HCT116 (cell line): ENCODE results near the gene ACP4. TPM values are rescaled to one million over a fixed set of nuclear protein-coding genes. Genes with fewer than 3 reads are reported as not detected.

Source experiments
- ATAC-seq: fragments of 200-7000 bp; cut with Tn5 transposase; 2 replicates; pipeline ENCODE4 v1.9.1; 2020; ENCODE audit warnings: mild to moderate bottlenecking, moderate library complexity
- BruUV-seq: library from RNA; stranded (reverse); fragments of 400-500 nt; replicated peaks from 2 replicates; lab custom pipeline; 2021; lab: Mats Ljungman, UMichigan
- CTCF ChIA-PET: fragments of 300-600 bp; sonication (Branson Sonifier 250); formaldehyde crosslinking; loops from one replicate; lab custom pipeline; 2021; ENCODE audit warnings: antibody characterized with exemption; lab: Charles Lee
- POLR2A ChIA-PET: fragments of 300-600, 350-600 bp; sonication (Branson Sonifier 250); formaldehyde crosslinking; loops from one replicate; lab custom pipeline; 2021; ENCODE audit warnings: antibody characterized with exemption; lab: Charles Lee
- RAD21 ChIA-PET, 2 experiments: fragments of 300-600 bp; sonication (Branson Sonifier 250); formaldehyde crosslinking; loops; one replicate each; lab custom pipeline; 2023; ENCODE audit warnings: low total read pairs in 2 of 2; ENCODE audit not compliant: uncharacterized antibody in 2 of 2, unreplicated experiment in 2 of 2, low non-redundant PET in 1 of 2; lab: Charles Lee
- DNase-seq: peaks from one replicate; pipeline ENCODE4 v3.0.0-alpha.2; 2010; ENCODE audit warnings: low read depth, low spot score
- H2AFZ ChIP-seq: fragments of 200-600 bp; shearing (Covaris generic), sonication (generic); 2 replicates; pipeline ENCODE4 v1.6.1; 2017; ENCODE audit warnings: low read depth, mixed run types, mixed read lengths, antibody characterized with exemption, low read length; ENCODE audit not compliant: poor library complexity, severe bottlenecking
- H3K27ac ChIP-seq: 2 replicates; pipeline ENCODE4 v1.5.1; 2012; ENCODE audit warnings: low read depth, low read length
- H3K27me3 ChIP-seq: fragments of 200-600 bp; sonication (generic); 2 replicates; pipeline ENCODE4 v1.6.1; 2016; ENCODE audit warnings: mixed run types, low read length, mixed read lengths; ENCODE audit not compliant: insufficient read depth
- H3K36me3 ChIP-seq, 2 experiments: fragments of 200-500 bp in 1 of 2; fragments of 200-600 bp in 1 of 2; sonication (Bioruptor generic) in 1 of 2; sonication (generic) in 1 of 2; 2 replicates each; pipeline versions ENCODE4 v1.5.1 to v1.6.1; 2014 to 2016; ENCODE audit warnings: low read length in 2 of 2, inconsistent platforms in 1 of 2, mixed read lengths in 1 of 2, mixed run types in 1 of 2; ENCODE audit not compliant: insufficient read depth in 2 of 2, control insufficient read depth in 1 of 2
- H3K4me1 ChIP-seq, 2 experiments: fragments of 200-600 bp in 1 of 2; sonication (generic) in 1 of 2; 2 replicates each; pipeline versions ENCODE4 v1.5.1 to v1.6.1; 2012 to 2017; ENCODE audit warnings: low read length in 2 of 2, inconsistent platforms in 1 of 2, mild to moderate bottlenecking in 1 of 2, mixed read lengths in 1 of 2, mixed run types in 1 of 2, moderate library complexity in 1 of 2; ENCODE audit not compliant: insufficient read depth in 2 of 2, control insufficient read depth in 1 of 2
- H3K4me2 ChIP-seq: fragments of 200-600 bp; sonication (generic); 2 replicates; pipeline ENCODE4 v1.6.1; 2017; ENCODE audit warnings: mixed run types, low read length, mixed read lengths
- H3K4me3 ChIP-seq, 2 experiments: fragments of 200-600 bp in 1 of 2; sonication (generic) in 1 of 2; replicated peaks in 1 of 2; 2 replicates each; pipeline ENCODE4 v1.5.1; 2011 to 2016; ENCODE audit warnings: low read length in 2 of 2, control low read depth in 1 of 2, low read depth in 1 of 2, mild to moderate bottlenecking in 1 of 2, mixed read lengths in 1 of 2, mixed run types in 1 of 2
- H3K79me2 ChIP-seq: fragments of 200-600 bp; sonication (generic); 2 replicates; pipeline ENCODE4 v1.6.1; 2017; ENCODE audit warnings: mild to moderate bottlenecking, mixed run types, low read length, moderate library complexity, mixed read lengths; ENCODE audit not compliant: insufficient read depth
- H3K9ac ChIP-seq: fragments of 200-600 bp; sonication (generic); 2 replicates; pipeline ENCODE4 v1.6.1; 2016; ENCODE audit warnings: low read length, mixed read lengths
- H3K9me2 ChIP-seq: fragments of 200-600 bp; sonication (generic), shearing (Covaris generic); 2 replicates; pipeline ENCODE4 v1.6.1; 2017; ENCODE audit warnings: mixed run types, mild to moderate bottlenecking, moderate library complexity; ENCODE audit not compliant: insufficient read depth
- H3K9me3 ChIP-seq, 2 experiments: fragments of 200-500 bp in 1 of 2; fragments of 200-600 bp in 1 of 2; sonication (Bioruptor generic) in 1 of 2; sonication (generic) in 1 of 2; 2 replicates each; pipeline ENCODE4 v1.6.1; 2014 to 2017; ENCODE audit warnings: low read length in 2 of 2, mixed read lengths in 2 of 2, inconsistent platforms in 1 of 2, low read depth in 1 of 2, mild to moderate bottlenecking in 1 of 2, mixed run types in 1 of 2, moderate library complexity in 1 of 2; ENCODE audit not compliant: control insufficient read depth in 1 of 2, insufficient read depth in 1 of 2
- H4K20me1 ChIP-seq: fragments of 200-600 bp; sonication (generic), shearing (Covaris generic); 2 replicates; pipeline ENCODE4 v1.6.1; 2017; ENCODE audit warnings: mixed run types, mild to moderate bottlenecking, moderate library complexity; ENCODE audit not compliant: insufficient read depth
- CBX3 ChIP-seq: IDR thresholded peaks from 2 replicates; pipeline ENCODE4 v1.6.1; 2012; ENCODE audit warnings: low read depth
- CEBPB ChIP-seq: IDR thresholded peaks from 2 replicates; pipeline ENCODE4 v1.6.1; 2012; ENCODE audit warnings: low read depth
- EZH2 ChIP-seq: fragments of 200-600 bp; sonication (generic); IDR thresholded peaks from 2 replicates; pipeline ENCODE4 v1.6.1; 2017; ENCODE audit warnings: antibody characterized with exemption, mixed run types
- EZH2phosphoT487 ChIP-seq: fragments of 200-600 bp; IDR thresholded peaks from 2 replicates; pipeline ENCODE4 v1.6.1; 2018; ENCODE audit warnings: antibody characterized with exemption, borderline replicate concordance
- POLR2A ChIP-seq: IDR thresholded peaks from 2 replicates; pipeline ENCODE4 v1.7.0; 2011; ENCODE audit warnings: borderline replicate concordance; ENCODE audit not compliant: insufficient read depth, insufficient read length; ENCODE audit errors: extremely low read depth
- SIN3A ChIP-seq: IDR thresholded peaks from 2 replicates; pipeline ENCODE4 v1.6.1; 2012; ENCODE audit warnings: low read depth
- SP1 ChIP-seq: IDR thresholded peaks from 2 replicates; pipeline ENCODE4 v1.6.1; 2012; ENCODE audit warnings: low read depth
- SRF ChIP-seq: IDR thresholded peaks from 2 replicates; pipeline ENCODE4 v1.6.1; 2012; ENCODE audit warnings: low read depth
- ZNF274 ChIP-seq: fragments of 200-500 bp; sonication (Bioruptor generic); IDR thresholded peaks from 2 replicates; pipeline ENCODE4 v1.6.1; 2014; ENCODE audit warnings: mild to moderate bottlenecking, low read depth, low read length, inconsistent platforms
- intact Hi-C: fragments of 100-400 bp; cut with micrococcal nuclease; formaldehyde crosslinking; loops from 2 replicates; pipeline ENCODE4 v1.10.0; 2022
- total RNA-seq: library from RNA; stranded (reverse); gene quantifications from one replicate; pipeline ENCODE4 v1.2.1, GENCODE V29; 2021; ENCODE audit not compliant: unreplicated experiment
- TF ChIP-seq, protein P1 (sequence below), 3 experiments: fragments of 200-600 bp in 1 of 3; sonication (generic) in 1 of 3; IDR thresholded peaks in 2 of 3; conservative IDR thresholded peaks in 1 of 3; 2 replicates each; pipeline ENCODE4 v1.5.1; 2012 to 2017; ENCODE audit warnings: low read depth in 2 of 3, low read length in 2 of 3, antibody characterized with exemption in 1 of 3, borderline replicate concordance in 1 of 3, control low read depth in 1 of 3, mild to moderate bottlenecking in 1 of 3, mixed read lengths in 1 of 3, mixed run types in 1 of 3, moderate library complexity in 1 of 3; ENCODE audit not compliant: insufficient read depth in 1 of 3
- TF ChIP-seq, protein P2 (sequence below): IDR thresholded peaks from 2 replicates; pipeline ENCODE4 v1.6.1; 2012

ACP4 gene
- total RNA-seq, 1 experiment from 2014 or later, result not detected

DNA sequence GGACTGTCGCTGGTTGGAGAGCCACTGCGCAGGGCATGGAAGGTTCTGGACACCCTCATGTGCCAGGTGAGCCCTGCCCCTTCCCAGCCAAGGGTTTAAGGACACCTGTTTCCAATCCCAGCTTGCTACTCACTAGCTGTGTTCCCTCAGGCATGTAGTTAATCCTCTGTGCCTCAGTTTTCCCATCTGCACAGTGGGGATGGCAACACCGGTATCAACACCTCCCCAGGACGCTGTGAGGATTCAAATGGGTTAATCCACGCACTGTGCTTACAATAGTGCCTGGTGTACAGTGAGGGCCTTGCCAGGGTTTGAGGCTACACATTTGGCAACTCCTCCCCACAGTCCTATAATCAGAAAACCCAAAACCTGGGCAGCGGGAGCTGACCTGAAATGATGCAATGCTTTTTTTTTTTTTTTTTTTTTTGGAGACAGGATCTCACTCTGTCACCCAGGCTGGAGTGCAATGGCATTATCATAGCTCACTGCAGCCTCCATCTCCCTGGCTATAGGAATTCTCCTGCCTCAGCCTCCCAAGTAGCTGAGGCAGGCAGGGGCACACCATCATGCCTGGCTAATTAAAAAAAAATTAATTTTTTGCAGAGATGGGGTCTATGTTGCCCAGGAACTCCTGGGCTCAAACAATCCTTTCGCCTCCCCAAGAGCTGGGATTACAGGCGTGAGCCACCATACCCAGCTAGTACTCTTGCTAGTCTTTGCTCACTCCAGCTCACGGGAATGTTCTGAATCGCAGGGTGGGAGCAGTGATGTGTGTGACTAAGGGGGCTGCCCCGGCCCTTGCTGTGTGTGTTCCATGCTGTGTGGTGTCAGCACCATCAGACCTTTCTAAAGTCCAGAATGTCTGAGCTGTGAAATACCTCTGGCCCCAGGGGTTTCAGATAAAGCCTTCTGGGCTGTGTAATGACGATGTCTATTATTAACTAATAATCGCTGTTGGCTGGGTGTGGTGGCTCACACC lies 2.3 kb downstream of the ACP4 start:
- Histone ChIP-seq H3K4me1 (peaks cover 11 to 21% of the 10 kb centered on the region in 2 experiments; a peak in 3 of 4 replicates), H3K4me3 (no peak overlapping the region), H2AFZ (no peak overlapping the region), H4K20me1 (peaks cover 15% of the 10 kb centered on the region; the same call in 1 of the 2 replicates), H3K36me3 (peaks cover 4 to 6% of the 10 kb centered on the region in 2 experiments; a peak in 3 of 4 replicates), H3K4me2 (no peak overlapping the region), H3K27me3 (no peaks in the 10 kb centered on the region), H3K9ac (no peak overlapping the region), H3K27ac (no peak overlapping the region), H3K79me2 (peaks cover 2% of the 10 kb centered on the region; the same call in 1 of the 2 replicates), H3K9me2 (no peaks in the 10 kb centered on the region), H3K9me3 (no peaks in the 10 kb centered on the region)
- intact Hi-C loops, result loop anchor here (5.0 kb wide), 1 partner anchor 300 kb away; no protein-coding TSS in a partner anchor
- ChIA-PET RAD21 (no interaction called here), POLR2A (interaction anchor here (1.1 kb wide), 1 partner anchor 205 kb away, joined by 3 read pairs; no protein-coding TSS in a partner anchor), CTCF (interaction anchor here (0.8 to 0.9 kb wide), 2 partner anchors 130 to 304 kb away, joined by 3 to 4 read pairs; no protein-coding TSS in a partner anchor)
- no TSS peak for BruUV-seq
- no peak for DNase-seq
- TF ChIP-seq, protein P1, sequence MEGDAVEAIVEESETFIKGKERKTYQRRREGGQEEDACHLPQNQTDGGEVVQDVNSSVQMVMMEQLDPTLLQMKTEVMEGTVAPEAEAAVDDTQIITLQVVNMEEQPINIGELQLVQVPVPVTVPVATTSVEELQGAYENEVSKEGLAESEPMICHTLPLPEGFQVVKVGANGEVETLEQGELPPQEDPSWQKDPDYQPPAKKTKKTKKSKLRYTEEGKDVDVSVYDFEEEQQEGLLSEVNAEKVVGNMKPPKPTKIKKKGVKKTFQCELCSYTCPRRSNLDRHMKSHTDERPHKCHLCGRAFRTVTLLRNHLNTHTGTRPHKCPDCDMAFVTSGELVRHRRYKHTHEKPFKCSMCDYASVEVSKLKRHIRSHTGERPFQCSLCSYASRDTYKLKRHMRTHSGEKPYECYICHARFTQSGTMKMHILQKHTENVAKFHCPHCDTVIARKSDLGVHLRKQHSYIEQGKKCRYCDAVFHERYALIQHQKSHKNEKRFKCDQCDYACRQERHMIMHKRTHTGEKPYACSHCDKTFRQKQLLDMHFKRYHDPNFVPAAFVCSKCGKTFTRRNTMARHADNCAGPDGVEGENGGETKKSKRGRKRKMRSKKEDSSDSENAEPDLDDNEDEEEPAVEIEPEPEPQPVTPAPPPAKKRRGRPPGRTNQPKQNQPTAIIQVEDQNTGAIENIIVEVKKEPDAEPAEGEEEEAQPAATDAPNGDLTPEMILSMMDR (IDR thresholded peaks at IDR 0.05 in 2 of 3, conservative IDR thresholded peaks at IDR 0.05 in 1 of 3; ENCODE audit: borderline replicate concordance in 1 of 3, insufficient read depth in 1 of 3, low read depth in 2 of 3, low read length in 2 of 3), result no peak
- no peak for ATAC-seq

DNA sequence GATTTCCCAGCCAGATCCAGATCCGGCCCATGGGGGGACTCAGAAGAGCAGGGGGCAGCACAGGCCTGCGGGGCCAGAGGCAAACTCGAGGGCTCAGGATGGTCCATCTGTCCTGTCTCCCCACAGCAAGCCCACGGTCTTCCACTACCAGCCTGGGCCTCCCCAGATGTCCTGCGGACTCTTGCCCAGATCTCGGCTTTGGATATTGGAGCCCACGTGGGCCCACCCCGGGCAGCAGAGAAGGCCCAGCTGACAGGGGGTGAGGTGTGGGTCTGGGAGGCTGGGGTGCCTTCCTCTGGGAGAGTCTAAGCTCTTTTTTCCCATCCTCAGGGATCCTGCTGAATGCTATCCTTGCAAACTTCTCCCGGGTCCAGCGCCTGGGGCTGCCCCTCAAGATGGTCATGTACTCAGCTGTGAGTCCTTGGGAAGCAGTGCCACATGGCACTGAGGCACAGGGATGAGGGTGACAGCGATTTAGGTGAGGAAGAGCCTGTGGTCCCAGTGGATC lies 3.4 kb downstream of the ACP4 start:
- DNase-seq, result no peak
- POLR2A ChIA-PET, result no interaction called here
- BruUV-seq, result no TSS peak

More for the DNA sequence above, 3.4 kb downstream of the ACP4 start:
- Histone ChIP-seq H3K9me3 (no peaks in the 10 kb centered on the region), H4K20me1 (peaks cover 24% of the 10 kb centered on the region; the same call in 1 of the 2 replicates), H3K4me3 (no peak overlapping the region), H3K27ac (no peak overlapping the region; the same call in 1 of the 2 replicates), H3K9ac (no peak overlapping the region), H3K27me3 (no peaks in the 10 kb centered on the region), H3K9me2 (no peaks in the 10 kb centered on the region), H2AFZ (no peak overlapping the region), H3K4me1 (peaks cover 11 to 31% of the 10 kb centered on the region in 2 experiments; a peak in 3 of 4 replicates), H3K4me2 (no peak overlapping the region), H3K36me3 (peaks cover 13 to 16% of the 10 kb centered on the region in 2 experiments; a peak in 3 of 4 replicates), H3K79me2 (peaks cover 13% of the 10 kb centered on the region; the same call in 1 of the 2 replicates)
- TF ChIP-seq SRF (no peak), ZNF274 (no peak), POLR2A (no peak), CBX3 (no peak), EZH2phosphoT487 (no peak), CEBPB (no peak), SP1 (no peak), EZH2 (no peak), SIN3A (no peak)
- TF ChIP-seq, protein P2, sequence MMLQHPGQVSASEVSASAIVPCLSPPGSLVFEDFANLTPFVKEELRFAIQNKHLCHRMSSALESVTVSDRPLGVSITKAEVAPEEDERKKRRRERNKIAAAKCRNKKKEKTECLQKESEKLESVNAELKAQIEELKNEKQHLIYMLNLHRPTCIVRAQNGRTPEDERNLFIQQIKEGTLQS, result no peak
- CTCF ChIA-PET, result interaction anchor here (0.8 to 1.7 kb wide), 2 partner anchors 10 to 129 kb away, joined by 4 to 8 read pairs; no protein-coding TSS in a partner anchor
- intact Hi-C loops, result loop anchor here (1.0 to 5.0 kb wide), 2 partner anchors 129 to 299 kb away; no protein-coding TSS in a partner anchor
- RAD21 ChIA-PET, result no interaction called here
- no peak for ATAC-seq
